Keratinocyte (primary cell): Measurements from ENCODE around the gene PIP5K1A. TPM values are rescaled to one million over a fixed set of nuclear protein-coding genes. Genes with fewer than 3 reads are reported as not detected.

Experiments used
- DNase-seq: peaks from one replicate; pipeline ENCODE4 v3.0.0-alpha.2; 2011; ENCODE audit warnings: low read depth, missing footprints, low spot score
- FAIRE-seq: peaks from 2 replicates; lab custom pipeline; 2011; peaks lifted over from hg19 to GRCh38; lab: Jason Lieb, UNC
- H2AFZ ChIP-seq: 2 replicates; pipeline ENCODE4 v1.6.0; 2012; ENCODE audit warnings: low read length, control low read depth, inconsistent platforms; ENCODE audit not compliant: control insufficient read depth
- H3K27ac ChIP-seq: 2 replicates; pipeline ENCODE4 v1.5.1; 2011; ENCODE audit warnings: low read length; ENCODE audit not compliant: control insufficient read depth, insufficient read depth
- H3K27me3 ChIP-seq: 3 replicates; pipeline ENCODE4 v1.6.0; 2011; ENCODE audit warnings: low read length; ENCODE audit not compliant: control insufficient read depth, insufficient read depth; ENCODE audit errors: extremely low read depth
- H3K36me3 ChIP-seq, 2 experiments: 2 replicates in 1 of 2; 3 replicates in 1 of 2; pipeline ENCODE4 v1.5.1; 2011; ENCODE audit warnings: low read length in 2 of 2, mild to moderate bottlenecking in 1 of 2; ENCODE audit not compliant: control insufficient read depth in 2 of 2, insufficient read depth in 2 of 2; ENCODE audit errors: extremely low read depth in 1 of 2
- H3K4me1 ChIP-seq: 3 replicates; pipeline ENCODE4 v1.5.1; 2011; ENCODE audit warnings: low read length; ENCODE audit not compliant: control insufficient read depth, insufficient read depth; ENCODE audit errors: extremely low read depth
- H3K4me2 ChIP-seq: 3 replicates; pipeline ENCODE4 v1.6.0; 2011; ENCODE audit warnings: low read depth, low read length; ENCODE audit not compliant: control insufficient read depth, insufficient read depth; ENCODE audit errors: extremely low read depth
- H3K4me3 ChIP-seq, 3 experiments: fragments of 200-600 bp in 1 of 3; sonication (generic) in 1 of 3; 2 replicates in 2 of 3; 3 replicates in 1 of 3; pipeline ENCODE4 v1.5.1; 2011 to 2016; ENCODE audit warnings: low read length in 3 of 3, mild to moderate bottlenecking in 3 of 3, control low read depth in 2 of 3, inconsistent platforms in 1 of 3, low read depth in 1 of 3, mixed read lengths in 1 of 3, mixed run types in 1 of 3, moderate library complexity in 1 of 3; ENCODE audit not compliant: control insufficient read depth in 2 of 3, insufficient read depth in 2 of 3; ENCODE audit errors: extremely low read depth in 1 of 3
- H3K79me2 ChIP-seq: 2 replicates; pipeline ENCODE4 v1.6.0; 2012; ENCODE audit warnings: low read length; ENCODE audit not compliant: control insufficient read depth, insufficient read depth
- H3K9ac ChIP-seq: 3 replicates; pipeline ENCODE4 v1.6.0; 2011; ENCODE audit warnings: low read length; ENCODE audit not compliant: control insufficient read depth, insufficient read depth; ENCODE audit errors: extremely low read depth
- H3K9me1 ChIP-seq: 3 replicates; pipeline ENCODE4 v1.6.0; 2011; ENCODE audit warnings: low read length; ENCODE audit not compliant: control insufficient read depth, insufficient read depth; ENCODE audit errors: extremely low read depth
- H3K9me3 ChIP-seq: 2 replicates; pipeline ENCODE4 v1.5.1; 2012; ENCODE audit warnings: low read depth, low read length; ENCODE audit not compliant: control insufficient read depth
- H4K20me1 ChIP-seq: 3 replicates; pipeline ENCODE4 v1.6.0; 2011; ENCODE audit warnings: low read length; ENCODE audit not compliant: control insufficient read depth, insufficient read depth; ENCODE audit errors: extremely low read depth
- CTCF ChIP-seq, 3 experiments: IDR thresholded peaks in 1 of 3; conservative IDR thresholded peaks in 1 of 3; optimal IDR thresholded peaks in 1 of 3; 2 replicates in 2 of 3; 3 replicates in 1 of 3; pipeline versions ENCODE3 to v1.5.1; 2011; ENCODE audit warnings: low read length in 3 of 3, mild to moderate bottlenecking in 3 of 3, moderate library complexity in 2 of 3, control low read depth in 1 of 3, inconsistent platforms in 1 of 3; ENCODE audit not compliant: insufficient read depth in 2 of 3; ENCODE audit errors: extremely low read depth in 1 of 3
- EZH2 ChIP-seq: IDR thresholded peaks from one replicate; pipeline ENCODE4 v1.6.1; 2012; ENCODE audit warnings: inconsistent platforms, mild to moderate bottlenecking, low read length, moderate library complexity
- dilution Hi-C: fragments of 300-500 bp; cut with MboI; formaldehyde crosslinking; loops from one replicate; pipeline ENCODE4 v1.7.0; 2020; ENCODE audit warnings: low sequenced_read_pairs; ENCODE audit not compliant: extremely low pct_ligation_motif_present
- polyA plus RNA-seq, 5 experiments: library from polyadenylated mRNA; depleted of rRNA in 3 of 5; stranded (reverse) in 3 of 5; stranded (forward) in 1 of 5; unstranded in 1 of 5; fragments of >200 nt; gene quantifications; 1 replicate in 1 of 5; 2 replicates in 3 of 5; 3 replicates in 1 of 5; pipeline versions ENCODE4 v1.2.1 to v1.2.3, GENCODE V29; 2011 to 2012; ENCODE audit warnings: missing spikeins in 2 of 5, low read depth in 1 of 5, low replicate concordance in 1 of 5

Gene PIP5K1A
- polyA plus RNA-seq, 1 donor (not counting 4 experiments of a cell fraction or from before 2014, with no cell fraction given): 124 TPM

DNA sequence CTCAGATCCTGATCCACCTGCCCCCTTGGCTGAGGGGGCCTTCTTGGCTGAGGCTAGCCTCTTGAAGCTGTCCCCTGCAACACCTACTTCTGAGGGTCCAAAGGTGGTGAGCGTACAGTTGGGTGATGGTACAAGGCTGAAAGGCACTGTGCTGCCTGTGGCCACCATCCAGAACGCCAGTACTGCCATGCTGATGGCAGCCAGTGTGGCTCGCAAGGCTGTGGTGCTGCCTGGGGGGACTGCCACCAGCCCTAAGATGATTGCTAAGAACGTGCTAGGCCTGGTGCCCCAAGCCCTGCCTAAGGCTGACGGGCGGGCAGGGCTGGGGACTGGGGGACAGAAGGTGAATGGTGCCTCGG lies 89.0 kb downstream of the PIP5K1A start:
- no peaks in the 10 kb centered on the region for H4K20me1 ChIP-seq
- no peak for FAIRE-seq
- dilution Hi-C loops: no loop called here

DNA sequence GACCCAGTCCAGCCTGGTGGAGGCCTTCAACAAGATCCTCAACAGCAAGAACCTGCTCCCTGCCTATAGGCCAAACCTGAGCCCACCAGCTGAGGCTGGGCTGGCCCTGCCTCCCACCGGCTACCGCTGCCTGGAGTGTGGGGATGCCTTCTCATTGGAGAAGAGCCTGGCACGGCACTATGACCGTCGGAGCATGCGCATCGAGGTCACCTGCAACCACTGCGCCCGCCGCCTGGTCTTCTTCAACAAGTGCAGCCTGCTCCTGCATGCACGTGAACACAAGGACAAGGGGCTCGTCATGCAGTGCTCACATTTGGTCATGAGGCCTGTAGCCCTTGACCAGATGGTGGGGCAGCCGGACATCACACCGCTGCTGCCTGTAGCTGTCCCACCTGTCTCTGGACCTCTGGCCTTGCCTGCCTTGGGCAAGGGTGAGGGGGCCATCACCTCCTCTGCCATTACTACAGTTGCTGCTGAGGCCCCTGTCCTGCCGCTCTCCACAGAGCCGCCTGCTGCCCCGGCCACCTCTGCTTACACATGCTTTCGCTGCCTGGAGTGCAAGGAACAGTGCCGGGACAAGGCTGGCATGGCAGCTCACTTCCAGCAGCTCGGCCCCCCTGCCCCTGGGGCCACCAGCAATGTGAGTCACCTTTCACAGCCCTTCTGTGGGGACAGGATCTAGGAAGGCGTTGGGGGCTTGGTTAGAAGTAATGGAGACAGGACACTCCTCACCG lies 89.6 kb downstream of the PIP5K1A start:
- Histone ChIP-seq H3K36me3 (peaks cover 17 to 45% of the 10 kb centered on the region in 2 experiments), H3K79me2 (peaks cover 28% of the 10 kb centered on the region), H3K4me1 (peaks cover 9% of the 10 kb centered on the region), H3K27me3 (no peaks in the 10 kb centered on the region), H3K4me2 (no peak overlapping the region), H4K20me1 (no peaks in the 10 kb centered on the region), H3K9ac (no peak overlapping the region), H2AFZ (no peak overlapping the region), H3K9me3 (no peaks in the 10 kb centered on the region), H3K27ac (no peak overlapping the region), H3K4me3 (no peak overlapping the region), H3K9me1 (no peaks in the 10 kb centered on the region)
- DNase-seq (no peak), FAIRE-seq (no peak)
- TF ChIP-seq CTCF (optimal IDR thresholded peaks at IDR 0.05 in 1 of 3, IDR thresholded peaks at IDR 0.05 in 1 of 3, conservative IDR thresholded peaks at IDR 0.05 in 1 of 3; ENCODE audit: extremely low read depth in 1 of 3, insufficient read depth in 2 of 3, low read length in 3 of 3): no peak
- no peak for TF ChIP-seq EZH2
- dilution Hi-C loops: no loop called here

More for the DNA sequence above, 89.0 kb downstream of the PIP5K1A start:
- Histone ChIP-seq H3K27me3 (no peaks in the 10 kb centered on the region), H3K4me1 (peaks cover 10% of the 10 kb centered on the region), H3K9me1 (no peaks in the 10 kb centered on the region), H3K9ac (no peak overlapping the region), H3K27ac (no peak overlapping the region), H3K4me2 (no peak overlapping the region), H3K36me3 (peaks cover 16 to 38% of the 10 kb centered on the region in 2 experiments), H2AFZ (no peak overlapping the region), H3K9me3 (no peaks in the 10 kb centered on the region), H3K79me2 (peaks cover 34% of the 10 kb centered on the region), H3K4me3 (no peak overlapping the region)
- TF ChIP-seq CTCF (optimal IDR thresholded peaks at IDR 0.05 in 1 of 3, IDR thresholded peaks at IDR 0.05 in 1 of 3, conservative IDR thresholded peaks at IDR 0.05 in 1 of 3; ENCODE audit: extremely low read depth in 1 of 3, insufficient read depth in 2 of 3, low read length in 3 of 3): no peak
- no peak for TF ChIP-seq EZH2
- DNase-seq: no peak
